ENCODE measurements around the gene EHBP1.

DNA sequence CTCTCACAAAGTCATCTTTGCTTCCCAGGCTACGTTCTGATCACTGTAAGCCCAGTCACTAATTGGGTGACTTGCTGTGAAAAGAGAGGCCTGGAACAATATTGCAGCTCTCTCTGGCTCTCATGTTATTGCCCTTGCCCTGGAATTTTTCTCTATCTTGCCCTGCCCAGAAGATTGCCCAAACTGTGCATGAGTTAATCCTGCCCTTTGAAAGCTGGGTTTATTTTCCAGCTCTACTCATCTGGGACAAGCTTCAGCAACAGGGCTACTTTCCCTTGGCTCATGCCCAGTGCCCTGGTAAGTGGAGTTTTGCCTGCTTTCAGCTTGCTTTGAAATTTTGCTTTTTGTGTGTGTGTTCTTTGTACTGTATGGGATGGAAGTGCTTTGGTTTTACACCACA, 6.9 kb upstream of the EHBP1 start:
- TF ChIP-seq, protein P1, sequence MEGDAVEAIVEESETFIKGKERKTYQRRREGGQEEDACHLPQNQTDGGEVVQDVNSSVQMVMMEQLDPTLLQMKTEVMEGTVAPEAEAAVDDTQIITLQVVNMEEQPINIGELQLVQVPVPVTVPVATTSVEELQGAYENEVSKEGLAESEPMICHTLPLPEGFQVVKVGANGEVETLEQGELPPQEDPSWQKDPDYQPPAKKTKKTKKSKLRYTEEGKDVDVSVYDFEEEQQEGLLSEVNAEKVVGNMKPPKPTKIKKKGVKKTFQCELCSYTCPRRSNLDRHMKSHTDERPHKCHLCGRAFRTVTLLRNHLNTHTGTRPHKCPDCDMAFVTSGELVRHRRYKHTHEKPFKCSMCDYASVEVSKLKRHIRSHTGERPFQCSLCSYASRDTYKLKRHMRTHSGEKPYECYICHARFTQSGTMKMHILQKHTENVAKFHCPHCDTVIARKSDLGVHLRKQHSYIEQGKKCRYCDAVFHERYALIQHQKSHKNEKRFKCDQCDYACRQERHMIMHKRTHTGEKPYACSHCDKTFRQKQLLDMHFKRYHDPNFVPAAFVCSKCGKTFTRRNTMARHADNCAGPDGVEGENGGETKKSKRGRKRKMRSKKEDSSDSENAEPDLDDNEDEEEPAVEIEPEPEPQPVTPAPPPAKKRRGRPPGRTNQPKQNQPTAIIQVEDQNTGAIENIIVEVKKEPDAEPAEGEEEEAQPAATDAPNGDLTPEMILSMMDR (IDR thresholded peaks at IDR 0.05; ENCODE audit: low read length): no peak
- TF ChIP-seq EZH2 (IDR thresholded peaks at IDR 0.05; ENCODE audit: borderline replicate concordance, low read length): no peak
